KMS-11 (cell line): Measurements from ENCODE around the gene GET4.

Experiments used
- H2AFZ ChIP-seq: fragments of 200-600 bp; sonication (generic); 2 replicates; pipeline ENCODE4 v1.6.1; 2016; ENCODE audit warnings: antibody characterized with exemption, mixed run types, low read depth
- H3K27ac ChIP-seq: fragments of 200-600 bp; sonication (generic); 2 replicates; pipeline ENCODE4 v1.6.1; 2016; ENCODE audit warnings: mild to moderate bottlenecking, mixed run types
- H3K27me3 ChIP-seq: fragments of 200-600 bp; sonication (generic); 2 replicates; pipeline ENCODE4 v1.6.1; 2017; ENCODE audit warnings: mild to moderate bottlenecking, low read depth, mixed run types, moderate library complexity; ENCODE audit not compliant: insufficient read depth
- H3K36me3 ChIP-seq: fragments of 200-600 bp; sonication (generic); 2 replicates; pipeline ENCODE4 v1.6.1; 2017; ENCODE audit warnings: mild to moderate bottlenecking, mixed run types; ENCODE audit not compliant: insufficient read depth
- H3K4me1 ChIP-seq: fragments of 200-600 bp; sonication (generic); 2 replicates; pipeline ENCODE4 v1.6.1; 2016; ENCODE audit warnings: mild to moderate bottlenecking, low read depth, mixed run types; ENCODE audit not compliant: poor library complexity, severe bottlenecking
- H3K4me2 ChIP-seq: fragments of 200-600 bp; sonication (generic); 2 replicates; pipeline ENCODE4 v1.7.0; 2016; ENCODE audit warnings: mild to moderate bottlenecking, mixed run types
- H3K4me3 ChIP-seq: fragments of 200-600 bp; sonication (generic); IDR thresholded peaks from 2 replicates; pipeline ENCODE4 v1.6.1; 2017; ENCODE audit warnings: low read depth, low read length, mixed read lengths; ENCODE audit not compliant: insufficient read depth
- H3K79me2 ChIP-seq: fragments of 200-600 bp; sonication (generic); 2 replicates; pipeline ENCODE4 v1.6.1; 2016; ENCODE audit warnings: low read depth, mixed run types; ENCODE audit not compliant: insufficient read depth
- H3K9ac ChIP-seq: fragments of 200-600 bp; sonication (generic); 2 replicates; pipeline ENCODE4 v1.6.1; 2016; ENCODE audit warnings: mild to moderate bottlenecking, mixed run types
- H4K20me1 ChIP-seq: fragments of 200-600 bp; sonication (generic); 2 replicates; pipeline ENCODE4 v1.6.1; 2016; ENCODE audit warnings: mild to moderate bottlenecking, mixed run types; ENCODE audit not compliant: insufficient read depth
- CTCF ChIP-seq: fragments of 200-600 bp; sonication (generic); conservative IDR thresholded peaks from 2 replicates; pipeline ENCODE4 v1.6.1; 2017; ENCODE audit warnings: low read depth, mild to moderate bottlenecking, antibody characterized with exemption, low read length, moderate library complexity, mixed read lengths

Gene GET4

GRCh38 chr7:877312-878232, 1.2 kb downstream of the GET4 start:
- Histone ChIP-seq H3K27ac (peak overlapping the region; percentile 22; the same call in 1 of the 2 replicates), H3K4me3 (no peak overlapping the region), H3K79me2 (peaks cover 46% of the 10 kb centered on the region), H3K9ac (peak overlapping the region; percentile 37; the same call in 1 of the 2 replicates), H3K4me2 (peak overlapping the region; percentile 86), H3K27me3 (no peaks in the 10 kb centered on the region), H2AFZ (no peak overlapping the region), H4K20me1 (no peaks in the 10 kb centered on the region), H3K4me1 (peaks cover 9% of the 10 kb centered on the region), H3K36me3 (no peaks in the 10 kb centered on the region)
- no peak for TF ChIP-seq CTCF

- peaks cover 61% of the 10 kb centered on the region for H3K79me2 ChIP-seq
These were observed 2.7 kb downstream of the GET4 start for GRCh38 chr7:879093-879492.

GRCh38 chr7:879706-880105, 3.4 kb downstream of the GET4 start:
- H3K27me3 ChIP-seq = no peaks in the 10 kb centered on the region
- H3K27ac ChIP-seq = no peak overlapping the region
- no peak overlapping the region for H3K4me3 ChIP-seq
- H3K9ac ChIP-seq = no peak overlapping the region
- H3K4me1 ChIP-seq = peaks cover 9% of the 10 kb centered on the region
- H3K36me3 ChIP-seq = no peaks in the 10 kb centered on the region
- no peak for TF ChIP-seq CTCF
- H3K79me2 ChIP-seq = peaks cover 68% of the 10 kb centered on the region
- no peak overlapping the region for H3K4me2 ChIP-seq
- H2AFZ ChIP-seq = no peak overlapping the region
- H4K20me1 ChIP-seq = no peaks in the 10 kb centered on the region

More at GRCh38 chr7:879093-879492, 2.7 kb downstream of the GET4 start:
- H3K4me2 ChIP-seq = no peak overlapping the region
- peaks cover 9% of the 10 kb centered on the region for H3K4me1 ChIP-seq
- no peak for TF ChIP-seq CTCF
- H3K36me3 ChIP-seq = no peaks in the 10 kb centered on the region
- no peak overlapping the region for H3K9ac ChIP-seq
- H2AFZ ChIP-seq = no peak overlapping the region
- H4K20me1 ChIP-seq = no peaks in the 10 kb centered on the region
- H3K4me3 ChIP-seq = no peak overlapping the region
- no peaks in the 10 kb centered on the region for H3K27me3 ChIP-seq
- H3K27ac ChIP-seq = no peak overlapping the region

GRCh38 chr7:880450-880849, 4.1 kb downstream of the GET4 start:
- H3K27me3 ChIP-seq = no peaks in the 10 kb centered on the region
- peaks cover 75% of the 10 kb centered on the region for H3K79me2 ChIP-seq
- no peak overlapping the region for H3K4me3 ChIP-seq
- H3K27ac ChIP-seq = no peak overlapping the region
- TF ChIP-seq CTCF = no peak
- no peak overlapping the region for H3K9ac ChIP-seq
- peaks cover 8% of the 10 kb centered on the region for H3K4me1 ChIP-seq
- no peak overlapping the region for H3K4me2 ChIP-seq
- H4K20me1 ChIP-seq = no peaks in the 10 kb centered on the region
- no peaks in the 10 kb centered on the region for H3K36me3 ChIP-seq
- H2AFZ ChIP-seq = no peak overlapping the region
